Measurements from ENCODE around the gene BNIP5.
"Not testable (repeated sequence)": the region's sequence is repeated elsewhere in the genome, so short reads cannot be mapped to it uniquely, and the experiment has no call there.

Gene BNIP5

GRCh38 chr6:36340306-36340617, 3.6 kb upstream of the BNIP5 start:
- no peak for TF ChIP-seq CTCF (IDR thresholded peaks at IDR 0.05)
- H3K79me2 ChIP-seq, result no peaks in the 10 kb centered on the region
- H3K4me1 ChIP-seq, result peaks cover 3% of the 10 kb centered on the region
- H3K4me3 ChIP-seq (ENCODE audit: low read depth, low read length), result no peak overlapping the region
- no peak overlapping the region for H3K9ac ChIP-seq
- H3K4me2 ChIP-seq (ENCODE audit: low read length), result no peak overlapping the region
- no peaks in the 10 kb centered on the region for H3K9me3 ChIP-seq (ENCODE audit: control insufficient read depth, low read length)
- no peaks in the 10 kb centered on the region for H3K27me3 ChIP-seq (ENCODE audit: control insufficient read depth, insufficient read depth, low read length)
- peak overlapping the region; percentile 88 for H2AFZ ChIP-seq
- no peak overlapping the region for H3K27ac ChIP-seq
- no peaks in the 10 kb centered on the region for H3K36me3 ChIP-seq (ENCODE audit: control insufficient read depth, insufficient read depth, low read length)

GRCh38 chr6:36339146-36339545, 2.5 kb upstream of the BNIP5 start:
- no peak overlapping the region for H2AFZ ChIP-seq
- no peaks in the 10 kb centered on the region for H3K36me3 ChIP-seq (ENCODE audit: control insufficient read depth, insufficient read depth, low read length)
- no peak overlapping the region for H3K9ac ChIP-seq
- no peak for TF ChIP-seq CTCF (IDR thresholded peaks at IDR 0.05)
- no peaks in the 10 kb centered on the region for H3K9me3 ChIP-seq (ENCODE audit: control insufficient read depth, low read length)
- no peaks in the 10 kb centered on the region for H3K79me2 ChIP-seq
- H3K4me2 ChIP-seq (ENCODE audit: low read length), result no peak overlapping the region
- H3K27me3 ChIP-seq (ENCODE audit: control insufficient read depth, insufficient read depth, low read length), result no peaks in the 10 kb centered on the region
- H3K4me1 ChIP-seq, result peaks cover 3% of the 10 kb centered on the region
- H3K27ac ChIP-seq, result no peak overlapping the region
- H3K4me3 ChIP-seq (ENCODE audit: low read depth, low read length), result no peak overlapping the region

GRCh38 chr6:36338223-36338622, 1.5 kb upstream of the BNIP5 start:
- not testable (repeated sequence) for H3K27me3 ChIP-seq (ENCODE audit: control insufficient read depth, insufficient read depth, low read length); H3K27ac ChIP-seq; H3K4me2 ChIP-seq (ENCODE audit: low read length)

GRCh38 chr6:36337814-36338213, 1.1 kb upstream of the BNIP5 start:
- H3K9me3 ChIP-seq (ENCODE audit: control insufficient read depth, low read length), result no peaks in the 10 kb centered on the region
- no peaks in the 10 kb centered on the region for H3K79me2 ChIP-seq
- H3K4me2 ChIP-seq (ENCODE audit: low read length), result no peak overlapping the region
- H3K4me3 ChIP-seq (ENCODE audit: low read depth, low read length), result no peak overlapping the region
- H3K4me1 ChIP-seq, result peaks cover 3% of the 10 kb centered on the region
- no peak for TF ChIP-seq CTCF (IDR thresholded peaks at IDR 0.05)
- no peak overlapping the region for H3K9ac ChIP-seq
- H3K27ac ChIP-seq, result no peak overlapping the region
- H3K27me3 ChIP-seq (ENCODE audit: control insufficient read depth, insufficient read depth, low read length), result no peaks in the 10 kb centered on the region
- H2AFZ ChIP-seq, result no peak overlapping the region
- no peaks in the 10 kb centered on the region for H3K36me3 ChIP-seq (ENCODE audit: control insufficient read depth, insufficient read depth, low read length)

More at GRCh38 chr6:36338223-36338622, 1.5 kb upstream of the BNIP5 start:
- not testable (repeated sequence) for H2AFZ ChIP-seq; H3K4me3 ChIP-seq (ENCODE audit: low read depth, low read length); H3K9ac ChIP-seq; H3K4me1 ChIP-seq; H3K36me3 ChIP-seq (ENCODE audit: control insufficient read depth, insufficient read depth, low read length); H3K9me3 ChIP-seq (ENCODE audit: control insufficient read depth, low read length); H3K79me2 ChIP-seq

GRCh38 chr6:36336208-36336710, 429 bp downstream of the BNIP5 start:
- Histone ChIP-seq H3K9ac (no peak overlapping the region), H3K9me3 (ENCODE audit: control insufficient read depth, low read length) (no peaks in the 10 kb centered on the region), H3K4me3 (ENCODE audit: low read depth, low read length) (no peak overlapping the region), H3K27me3 (ENCODE audit: control insufficient read depth, insufficient read depth, low read length) (no peaks in the 10 kb centered on the region), H3K27ac (no peak overlapping the region), H2AFZ (no peak overlapping the region), H3K36me3 (ENCODE audit: control insufficient read depth, insufficient read depth, low read length) (no peaks in the 10 kb centered on the region), H3K4me2 (ENCODE audit: low read length) (no peak overlapping the region), H3K4me1 (peaks cover 3% of the 10 kb centered on the region), H3K79me2 (no peaks in the 10 kb centered on the region)
- TF ChIP-seq CTCF (IDR thresholded peaks at IDR 0.05), result no peak

All from parathyroid adenoma (tissue), 2 donors.